GM23248 (cell line): ENCODE measurements around the gene FOXE3. TPM values are rescaled to one million over a fixed set of nuclear protein-coding genes. Genes with fewer than 3 reads are reported as not detected.

Source experiments
- DNase-seq: peaks from one replicate; pipeline ENCODE4 v3.0.0-alpha.2; 2015
- H2AFZ ChIP-seq: fragments of 200-600 bp; sonication (generic); 2 replicates; pipeline ENCODE4 v1.6.1; 2016; ENCODE audit warnings: antibody characterized with exemption
- H3F3A ChIP-seq: fragments of 200-600 bp; sonication (generic); 2 replicates; pipeline ENCODE4 v1.6.1; 2016; ENCODE audit warnings: mild to moderate bottlenecking, antibody characterized with exemption, mixed run types; ENCODE audit not compliant: insufficient read depth
- H3K27ac ChIP-seq: fragments of 200-600 bp; sonication (generic); 2 replicates; pipeline ENCODE4 v1.5.1; 2016; ENCODE audit warnings: mild to moderate bottlenecking
- H3K27me3 ChIP-seq: fragments of 200-600 bp; sonication (generic); replicated peaks from 2 replicates; pipeline ENCODE4 v1.6.1; 2016; ENCODE audit warnings: mild to moderate bottlenecking; ENCODE audit not compliant: insufficient read depth
- H3K36me3 ChIP-seq: fragments of 200-600 bp; sonication (generic); 2 replicates; pipeline ENCODE4 v1.6.1; 2016; ENCODE audit warnings: low read depth, mild to moderate bottlenecking
- H3K4me1 ChIP-seq: fragments of 200-600 bp; sonication (generic); 2 replicates; pipeline ENCODE4 v1.6.1; 2016; ENCODE audit warnings: mild to moderate bottlenecking; ENCODE audit not compliant: insufficient read depth
- H3K4me2 ChIP-seq: fragments of 200-600 bp; sonication (generic); one replicate; pipeline ENCODE4 v1.6.1; 2016; ENCODE audit warnings: mild to moderate bottlenecking; ENCODE audit not compliant: unreplicated experiment
- H3K4me3 ChIP-seq: fragments of 200-600 bp; sonication (generic); 2 replicates; pipeline ENCODE4 v1.5.1; 2016; ENCODE audit warnings: mild to moderate bottlenecking
- H3K79me2 ChIP-seq: fragments of 200-600 bp; sonication (generic); 2 replicates; pipeline ENCODE4 v1.6.1; 2016; ENCODE audit warnings: mild to moderate bottlenecking; ENCODE audit not compliant: insufficient read depth
- H3K9ac ChIP-seq: fragments of 200-600 bp; sonication (generic); 2 replicates; pipeline ENCODE4 v1.6.1; 2016; ENCODE audit warnings: mild to moderate bottlenecking
- H3K9me2 ChIP-seq: fragments of 200-600 bp; sonication (generic); 2 replicates; pipeline ENCODE4 v1.6.1; 2016; ENCODE audit warnings: mixed run types, mild to moderate bottlenecking, moderate library complexity; ENCODE audit not compliant: insufficient read depth
- H3K9me3 ChIP-seq: fragments of 200-600 bp; sonication (generic); one replicate; pipeline ENCODE4 v1.6.1; 2017; ENCODE audit warnings: low read depth
- H4K20me1 ChIP-seq: fragments of 200-600 bp; sonication (generic); 2 replicates; pipeline ENCODE4 v1.6.0; 2016; ENCODE audit not compliant: insufficient read depth
- EZH2 ChIP-seq: fragments of 200-600 bp; sonication (generic); IDR thresholded peaks from 2 replicates; pipeline ENCODE4 v1.6.1; 2018; ENCODE audit warnings: antibody characterized with exemption, mild to moderate bottlenecking; ENCODE audit not compliant: insufficient read depth, poor library complexity, severe bottlenecking
- EZH2phosphoT487 ChIP-seq: fragments of 200-600 bp; sonication (generic); IDR thresholded peaks from 2 replicates; pipeline ENCODE4 v1.6.1; 2018; ENCODE audit warnings: antibody characterized with exemption, moderate library complexity, mild to moderate bottlenecking, low read depth; ENCODE audit not compliant: insufficient read depth
- WGBS, 2 experiments: methylation state at CpG; one replicate each; pipeline ENCODE4 v1.1.6; 2015 to 2017; ENCODE audit warnings: low lambda C conversion rate in 2 of 2, low coverage in 1 of 2; ENCODE audit errors: missing lambda C conversion rate in 2 of 2; 5-methylcytosine and 5-hydroxymethylcytosine counted together
- in situ Hi-C: fragments of 300-500 bp; cut with MboI; formaldehyde crosslinking; loops from 2 replicates; pipeline ENCODE4 v1.15.0; 2020
- polyA plus RNA-seq: library from polyadenylated mRNA; unstranded; fragments of >200 nt; fragmentation: Nextera tagmentation; extraction: Ambion mirVana; gene quantifications from 2 replicates; pipeline ENCODE4 v1.2.1, GENCODE V29; 2016
- total RNA-seq: library from RNA; depleted of rRNA; stranded (reverse); fragments of >200 nt; shearing (Covaris generic); gene quantifications from 2 replicates; pipeline ENCODE4 v1.2.3, GENCODE V29; 2014; rRNA removed

Gene FOXE3
- total RNA-seq (0.13 TPM in 1 of 2 replicates, not detected in the other), polyA plus RNA-seq (0.13 TPM in 1 of 2 replicates, not detected in the other)

- Histone ChIP-seq H3K4me3 (peak within 1 kb of the TSS; percentile 60), H3F3A (peaks cover 10% of the 10 kb centered on the region), H4K20me1 (no peaks in the 10 kb centered on the region), H3K4me2 (peak within 1 kb of the TSS; percentile 73), H3K4me1 (peaks cover 12% of the 10 kb centered on the region), H3K27ac (no peak within 1 kb of the TSS), H3K9me2 (no peaks in the 10 kb centered on the region), H3K36me3 (no peaks in the 10 kb centered on the region), H2AFZ (no peak within 1 kb of the TSS; the same call in 1 of the 2 replicates), H3K27me3 (no peaks in the 10 kb centered on the region; the same call in 1 of the 2 replicates), H3K79me2 (no peaks in the 10 kb centered on the region), H3K9ac (no peak within 1 kb of the TSS), H3K9me3 (no peaks in the 10 kb centered on the region)
- TF ChIP-seq EZH2phosphoT487 (no peak), EZH2 (peak; percentile 30)
- DNase-seq = no peak
- WGBS, 2 experiments = 39 to 49% methylated on average over 11 to 21 of the region's 21 CpGs
- in situ Hi-C loops = no loop called here
These were observed at the start of gene FOXE3 for GRCh38 chr1:47415728-47416318. Gene FOXE3 (plus strand): TSS chr1:47416285. CDS start chr1:47416316, 31 bp downstream.

- Histone ChIP-seq H3K4me1 (no peaks in the 10 kb centered on the region), H3K9ac (no peak overlapping the region), H3K4me3 (no peak overlapping the region), H3K79me2 (peaks cover 78% of the 10 kb centered on the region), H3F3A (no peaks in the 10 kb centered on the region), H3K9me3 (no peaks in the 10 kb centered on the region), H3K9me2 (no peaks in the 10 kb centered on the region), H4K20me1 (no peaks in the 10 kb centered on the region; the same call in 1 of the 2 replicates), H3K36me3 (peaks cover 12% of the 10 kb centered on the region), H3K27me3 (no peaks in the 10 kb centered on the region), H3K27ac (peak overlapping the region; percentile 13; the same call in 1 of the 2 replicates), H3K4me2 (no peak overlapping the region), H2AFZ (no peak overlapping the region)
- WGBS, 2 experiments = 84 to 87% methylated on average over 7 of the region's 7 CpGs
- in situ Hi-C loops = no loop called here
- TF ChIP-seq EZH2phosphoT487 (no peak), EZH2 (no peak)
- DNase-seq = peak; percentile 62
These were observed 48.4 kb upstream of the FOXE3 start for GRCh38 chr1:47367651-47368050.

GRCh38 chr1:47371016-47371517, 45.0 kb upstream of the FOXE3 start:
- H3K27me3 ChIP-seq = no peaks in the 10 kb centered on the region
- DNase-seq = peak; percentile 8
- in situ Hi-C loops = no loop called here

GRCh38 chr1:47374501-47374900, 41.6 kb upstream of the FOXE3 start:
- H3K4me1 ChIP-seq = no peaks in the 10 kb centered on the region
- no peak overlapping the region for H3K27ac ChIP-seq
- no peak overlapping the region for H3K9ac ChIP-seq
- H3K79me2 ChIP-seq = peaks cover 13% of the 10 kb centered on the region; the same call in 1 of the 2 replicates
- DNase-seq = no peak
- H3F3A ChIP-seq = peaks cover 14% of the 10 kb centered on the region; the same call in 1 of the 2 replicates
- in situ Hi-C loops = no loop called here
- H3K27me3 ChIP-seq = no peaks in the 10 kb centered on the region
- H2AFZ ChIP-seq = no peak overlapping the region
- H3K9me2 ChIP-seq = no peaks in the 10 kb centered on the region
- 96 to 97% methylated on average over 1 of the region's 1 CpG for WGBS, 2 experiments
- no peak for TF ChIP-seq EZH2phosphoT487
- no peak for TF ChIP-seq EZH2
- H4K20me1 ChIP-seq = no peaks in the 10 kb centered on the region
- peaks cover 52% of the 10 kb centered on the region for H3K36me3 ChIP-seq
- no peaks in the 10 kb centered on the region for H3K9me3 ChIP-seq
- no peak overlapping the region for H3K4me2 ChIP-seq
- no peak overlapping the region for H3K4me3 ChIP-seq

More at GRCh38 chr1:47371016-47371517, 45.0 kb upstream of the FOXE3 start:
- Histone ChIP-seq H3K9ac (no peak overlapping the region), H3K9me2 (no peaks in the 10 kb centered on the region), H4K20me1 (no peaks in the 10 kb centered on the region), H3K4me2 (no peak overlapping the region), H2AFZ (no peak overlapping the region), H3F3A (no peaks in the 10 kb centered on the region), H3K36me3 (peaks cover 41% of the 10 kb centered on the region), H3K4me3 (no peak overlapping the region), H3K4me1 (no peaks in the 10 kb centered on the region), H3K79me2 (peaks cover 45% of the 10 kb centered on the region), H3K27ac (no peak overlapping the region), H3K9me3 (no peaks in the 10 kb centered on the region)
- TF ChIP-seq EZH2phosphoT487 (no peak), EZH2 (no peak)
